IMR-90 (cell line): ENCODE measurements around the gene MAGI1. TPM values are rescaled to one million over a fixed set of nuclear protein-coding genes. Genes with fewer than 3 reads are reported as not detected.

ENCODE experiments used
- ATAC-seq: fragments of 200-7000 bp; cut with Tn5 transposase; 2 replicates; pipeline ENCODE4 v1.9.1; 2020; ENCODE audit warnings: low read depth, mild to moderate bottlenecking, moderate library complexity
- BruUV-seq: library from RNA; stranded (reverse); fragments of 400-500 nt; replicated peaks from 2 replicates; lab custom pipeline; 2021; lab: Mats Ljungman, UMichigan
- CTCF ChIA-PET: fragments of 300-600 bp; formaldehyde crosslinking; extraction: SDS; loops from one replicate; lab custom pipeline; 2021; ENCODE audit warnings: antibody characterized with exemption; lab: Yijun Ruan, JAX
- POLR2A ChIA-PET: fragments of 300-600 bp; sonication (Branson Sonifier 250); formaldehyde crosslinking; loops from one replicate; lab custom pipeline; 2022; ENCODE audit warnings: antibody characterized with exemption; ENCODE audit not compliant: unreplicated experiment; lab: Charles Lee
- DNase-seq: peaks from one replicate; pipeline ENCODE4 v3.0.0; 2013
- H2AFZ ChIP-seq: replicated peaks from 2 replicates; pipeline ENCODE3; 2013; ENCODE audit warnings: low read length, mild to moderate bottlenecking; ENCODE audit not compliant: poor library complexity
- H2AK5ac ChIP-seq: 2 replicates; pipeline ENCODE4 v1.6.1; 2013; ENCODE audit warnings: low read depth, low read length, inconsistent platforms
- H2AK9ac ChIP-seq: replicated peaks from 2 replicates; pipeline ENCODE3; 2013; ENCODE audit warnings: mild to moderate bottlenecking, low read depth, low read length, moderate library complexity; ENCODE audit not compliant: poor library complexity
- H2BK120ac ChIP-seq: 2 replicates; pipeline ENCODE4 v1.6.1; 2013; ENCODE audit warnings: low read depth, low read length, inconsistent platforms
- H2BK15ac ChIP-seq: 3 replicates; pipeline ENCODE4 v1.6.1; 2013; ENCODE audit warnings: low read depth, low read length, inconsistent platforms
- H2BK20ac ChIP-seq: 2 replicates; pipeline ENCODE4 v1.6.1; 2013; ENCODE audit warnings: low read depth, mild to moderate bottlenecking, inconsistent platforms, low read length, moderate library complexity
- H2BK5ac ChIP-seq: 2 replicates; pipeline ENCODE4 v1.6.1; 2013; ENCODE audit warnings: mild to moderate bottlenecking, low read depth, low read length, inconsistent platforms; ENCODE audit not compliant: poor library complexity, severe bottlenecking
- H3K14ac ChIP-seq: replicated peaks from 2 replicates; pipeline ENCODE4 v1.6.1; 2013; ENCODE audit warnings: low read depth, low read length, inconsistent platforms
- H3K18ac ChIP-seq: 2 replicates; pipeline ENCODE4 v1.6.1; 2013; ENCODE audit warnings: low read depth, low read length, control low read depth
- H3K23ac ChIP-seq: 2 replicates; pipeline ENCODE4 v1.6.1; 2013; ENCODE audit warnings: low read depth, low read length, inconsistent platforms
- H3K27ac ChIP-seq: 2 replicates; pipeline ENCODE4 v1.5.1; 2013; ENCODE audit warnings: mild to moderate bottlenecking, control low read depth, low read length; ENCODE audit not compliant: insufficient read depth
- H3K27me3 ChIP-seq: 2 replicates; pipeline ENCODE4 v1.6.1; 2013; ENCODE audit warnings: low read length; ENCODE audit not compliant: control insufficient read depth, insufficient read depth
- H3K36me3 ChIP-seq: 2 replicates; pipeline ENCODE4 v1.6.1; 2013; ENCODE audit warnings: low read length, mixed read lengths; ENCODE audit not compliant: control insufficient read depth, insufficient read depth
- H3K4ac ChIP-seq: 2 replicates; pipeline ENCODE4 v1.6.1; 2013; ENCODE audit warnings: low read depth, low read length, inconsistent platforms
- H3K4me1 ChIP-seq: 2 replicates; pipeline ENCODE4 v1.6.1; 2013; ENCODE audit warnings: low read length, mixed read lengths; ENCODE audit not compliant: control insufficient read depth, insufficient read depth
- H3K4me2 ChIP-seq: 2 replicates; pipeline ENCODE4 v1.6.1; 2013; ENCODE audit warnings: low read depth, mild to moderate bottlenecking, control low read depth, low read length, moderate library complexity
- H3K4me3 ChIP-seq: 2 replicates; pipeline ENCODE4 v1.5.1; 2013; ENCODE audit warnings: low read depth, mild to moderate bottlenecking, control low read depth, low read length, moderate library complexity; ENCODE audit not compliant: insufficient read depth
- H3K56ac ChIP-seq: 2 replicates; pipeline ENCODE4 v1.6.1; 2013; ENCODE audit warnings: low read length, inconsistent platforms; ENCODE audit not compliant: insufficient read depth; ENCODE audit errors: extremely low read depth
- H3K79me1 ChIP-seq, 2 experiments: 2 replicates each; pipeline ENCODE4 v1.6.1; 2013; ENCODE audit warnings: low read length in 2 of 2, inconsistent platforms in 1 of 2, low read depth in 1 of 2
- H3K9ac ChIP-seq: 2 replicates; pipeline ENCODE4 v1.6.1; 2013; ENCODE audit warnings: low read depth, low read length, control low read depth
- H3K9me1 ChIP-seq: 2 replicates; pipeline ENCODE4 v1.6.1; 2013; ENCODE audit warnings: low read length, inconsistent platforms; ENCODE audit not compliant: insufficient read depth
- H3K9me3 ChIP-seq: 2 replicates; pipeline ENCODE4 v1.6.1; 2013; ENCODE audit warnings: low read length; ENCODE audit not compliant: control insufficient read depth, insufficient read depth
- H4K20me1 ChIP-seq: 2 replicates; pipeline ENCODE4 v1.6.1; 2013; ENCODE audit warnings: low read length, inconsistent platforms; ENCODE audit not compliant: insufficient read depth
- H4K5ac ChIP-seq: 2 replicates; pipeline ENCODE4 v1.6.1; 2013; ENCODE audit warnings: mild to moderate bottlenecking, low read depth, low read length, control low read depth
- H4K8ac ChIP-seq, 2 experiments: 2 replicates each; pipeline ENCODE4 v1.6.1; 2013; ENCODE audit warnings: low read depth in 2 of 2, low read length in 2 of 2, control low read depth in 1 of 2, inconsistent platforms in 1 of 2
- H4K91ac ChIP-seq: 2 replicates; pipeline ENCODE4 v1.6.1; 2013; ENCODE audit warnings: low read depth, low read length, inconsistent platforms; ENCODE audit not compliant: insufficient read depth
- MAZ ChIP-seq: IDR thresholded peaks from 2 replicates; pipeline ENCODE4 v1.6.1; 2012; ENCODE audit warnings: low read depth, mild to moderate bottlenecking, low read length, improper control_type of control experiment, moderate library complexity, borderline replicate concordance
- NFE2L2 ChIP-seq: fragments of 150-350 bp; IDR thresholded peaks from 2 replicates; pipeline ENCODE4 v1.6.1; 2016; ENCODE audit warnings: low read depth, mild to moderate bottlenecking, low read length
- WGBS, 2 experiments: methylation state at CpG; one replicate each; pipeline versions ENCODE4 v1.1.5 to v1.1.7; 2013; ENCODE audit warnings: missing lambda C conversion rate in 2 of 2; ENCODE audit not compliant: insufficient read length in 1 of 2; ENCODE audit errors: extremely low coverage in 2 of 2; 5-methylcytosine and 5-hydroxymethylcytosine counted together
- dilution Hi-C: fragments of 300-500 bp; cut with HindIII; formaldehyde crosslinking; loops from one replicate; pipeline ENCODE4 v1.14.3; 2018; ENCODE audit warnings: low sequenced_read_pairs; ENCODE audit not compliant: unreplicated experiment
- in situ Hi-C: fragments of 300-500 bp; cut with MboI; formaldehyde crosslinking; loops from 3 replicates; pipeline ENCODE4 v1.14.3; 2019; ENCODE audit warnings: low sequenced_read_pairs, inconsistent platforms, mixed read lengths
- intact Hi-C: fragments of 100-400 bp; cut with micrococcal nuclease; formaldehyde crosslinking; loops from 2 replicates; pipeline ENCODE4 v1.10.0; 2022
- polyA plus RNA-seq, 3 experiments: library from polyadenylated mRNA; depleted of rRNA; stranded (reverse); fragments of >200 nt; gene quantifications; 2 replicates each; pipeline ENCODE4 v1.2.3, GENCODE V29; 2012; ENCODE audit warnings: low replicate concordance in 1 of 3
- total RNA-seq: library from RNA; depleted of rRNA; stranded (reverse); fragments of >200 nt; gene quantifications from 2 replicates; pipeline ENCODE4 v1.2.3, GENCODE V29; 2012

The MAGI1 gene
- total and polyA plus RNA-seq, 2 of the 4 experiments (the other 2 are of a cell fraction): 14.5 to 24.2 TPM

DNA sequence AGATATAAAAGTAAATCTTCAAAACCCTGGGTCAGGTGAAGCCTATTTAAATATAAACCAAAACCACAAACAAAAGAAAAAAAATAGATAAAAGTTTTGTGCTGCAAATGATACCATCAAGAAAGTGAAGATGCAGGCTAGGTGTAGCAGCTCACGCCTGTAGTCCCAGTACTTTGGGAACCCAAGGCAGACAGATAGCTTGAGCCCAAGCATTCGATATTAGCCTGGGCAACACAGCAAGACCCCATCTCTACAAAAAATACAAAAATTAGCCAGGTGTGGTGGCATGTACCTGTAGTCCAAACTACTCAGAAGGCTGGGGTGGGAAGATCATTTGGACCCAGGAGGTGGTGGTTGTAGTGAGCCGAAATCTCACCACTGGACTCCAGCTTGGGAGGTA lies 164.8 kb downstream of the MAGI1 start:
- H4K20me1 ChIP-seq: peaks cover 4% of the 10 kb centered on the region; the same call in 1 of the 2 replicates
- peaks cover 31 to 49% of the 10 kb centered on the region in 2 experiments for H3K79me1 ChIP-seq
- dilution Hi-C loops (no loop called here), intact Hi-C loops (no loop called here), in situ Hi-C loops (no loop called here)
- ATAC-seq: no peak
- no peaks in the 10 kb centered on the region for H3K4me1 ChIP-seq
- DNase-seq: no peak
- WGBS, 2 experiments: no CpG with 5 or more reads among the region's 3 CpGs
- H2AFZ ChIP-seq: no peak overlapping the region
- no peak overlapping the region for H4K5ac ChIP-seq
- no peak overlapping the region for H3K9ac ChIP-seq
- H3K4ac ChIP-seq: no peak overlapping the region
- H4K8ac ChIP-seq: no peak overlapping the region
- no peaks in the 10 kb centered on the region for H3K27me3 ChIP-seq
- no peak overlapping the region for H3K56ac ChIP-seq
- no peak overlapping the region for H2BK120ac ChIP-seq
- no peak overlapping the region for H3K23ac ChIP-seq
- H2AK9ac ChIP-seq: no peak overlapping the region
- no peak overlapping the region for H3K27ac ChIP-seq
- no peaks in the 10 kb centered on the region for H3K9me1 ChIP-seq
- ChIA-PET CTCF (no interaction called here), POLR2A (no interaction called here)
- H3K18ac ChIP-seq: no peak overlapping the region
- no peak overlapping the region for H2AK5ac ChIP-seq
- H3K4me2 ChIP-seq: no peak overlapping the region
- H3K14ac ChIP-seq: no peak overlapping the region
- BruUV-seq: no TSS peak
- H2BK15ac ChIP-seq: no peak overlapping the region
- H3K4me3 ChIP-seq: no peak overlapping the region
- no peak overlapping the region for H2BK5ac ChIP-seq
- H3K9me3 ChIP-seq: no peaks in the 10 kb centered on the region
- no peak overlapping the region for H4K91ac ChIP-seq
- H2BK20ac ChIP-seq: no peak overlapping the region
- H3K36me3 ChIP-seq: no peaks in the 10 kb centered on the region
- TF ChIP-seq NFE2L2 (no peak), MAZ (no peak)
